Measurements from ENCODE around the gene YWHAH.
A peak's percentile ranks its signal among the peaks of the same experiment; 100 is the strongest.

The YWHAH gene

DNA sequence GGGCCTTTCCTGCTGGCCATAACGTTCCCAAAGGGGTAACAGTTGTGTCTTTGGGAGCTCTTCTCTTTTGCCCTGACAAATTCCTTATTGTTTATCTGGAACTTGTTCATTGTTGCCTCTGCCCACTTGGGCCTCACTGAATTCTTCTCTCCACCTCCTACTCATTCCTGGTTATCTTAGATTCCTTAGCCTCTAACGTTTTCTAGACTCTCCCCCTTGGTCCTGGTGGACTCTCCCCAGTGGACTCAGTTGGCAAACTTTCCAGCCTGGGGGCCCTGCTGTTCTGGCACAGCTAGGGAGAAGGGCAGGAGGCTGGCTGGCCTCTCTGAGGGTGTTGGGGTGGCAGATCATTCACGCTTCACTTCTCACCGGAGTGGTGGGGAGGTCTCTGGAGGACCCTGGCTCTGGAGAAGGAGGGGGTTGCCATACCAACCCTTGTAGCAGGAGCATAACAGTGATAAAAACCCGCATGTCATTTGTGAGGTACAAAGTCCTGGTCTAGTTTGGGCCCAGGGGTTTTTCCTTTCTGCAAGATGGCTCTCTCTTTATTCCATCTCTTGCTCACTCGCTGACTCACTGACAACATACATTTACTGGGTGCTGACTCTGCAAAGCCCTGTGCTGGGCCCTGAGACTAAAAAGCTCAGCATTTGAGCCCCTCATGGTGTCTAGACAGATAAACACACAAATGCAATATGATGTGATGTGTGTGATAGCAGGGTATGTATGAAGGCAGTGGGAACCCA is 39.7 kb downstream of the YWHAH start:
- DNase-seq = no peak

DNA sequence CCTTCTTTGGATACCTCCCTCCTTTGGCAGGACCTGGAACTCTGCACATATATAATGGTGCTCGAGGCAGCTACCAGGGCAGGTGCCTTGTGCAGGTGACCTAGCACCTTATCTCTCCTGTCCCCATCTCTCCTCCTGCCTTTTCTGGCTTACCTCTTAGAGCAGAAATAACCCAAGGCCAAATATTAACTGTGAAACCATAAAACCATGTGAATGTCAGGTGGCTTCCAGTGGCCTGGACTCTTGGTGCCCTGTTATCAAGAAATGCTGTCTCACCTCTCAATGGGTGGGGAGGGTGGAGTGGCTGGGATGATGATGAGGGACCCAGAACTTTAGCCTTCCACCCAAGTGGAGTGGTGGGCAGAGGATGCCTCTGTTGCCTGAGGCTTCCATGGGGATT is 42.9 kb downstream of the YWHAH start:
- no peak for DNase-seq

- DNase-seq = no peak
These were observed 46.9 kb downstream of the YWHAH start for GRCh38 chr22:31991102-31991839.

- DNase-seq = no peak
These were observed 50.7 kb downstream of the YWHAH start for GRCh38 chr22:31995046-31995445.

DNA sequence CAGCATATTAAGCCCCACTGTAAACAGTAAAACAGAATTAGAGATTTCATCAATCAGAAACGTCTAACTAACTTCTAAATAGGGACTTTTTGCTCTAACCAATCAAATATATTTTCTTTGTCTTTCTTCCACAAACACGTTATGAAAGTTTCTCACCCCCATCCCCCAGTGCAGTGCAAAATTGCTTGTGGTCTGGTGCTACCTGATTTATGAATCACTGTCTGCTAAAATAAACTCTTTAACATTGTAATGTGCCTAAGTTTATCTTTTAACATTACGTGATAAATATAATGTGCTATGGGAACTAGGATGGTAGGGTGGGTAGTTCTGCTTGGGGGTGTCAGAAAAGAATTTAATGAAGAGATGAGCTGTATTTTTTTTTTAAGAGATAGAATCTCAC is 51.5 kb downstream of the YWHAH start:
- DNase-seq = no peak

- no peak for DNase-seq
These were observed 54.5 kb downstream of the YWHAH start for GRCh38 chr22:31998784-31999385.

- no peak for DNase-seq
These were observed 55.8 kb downstream of the YWHAH start for GRCh38 chr22:32000181-32000580.

DNA sequence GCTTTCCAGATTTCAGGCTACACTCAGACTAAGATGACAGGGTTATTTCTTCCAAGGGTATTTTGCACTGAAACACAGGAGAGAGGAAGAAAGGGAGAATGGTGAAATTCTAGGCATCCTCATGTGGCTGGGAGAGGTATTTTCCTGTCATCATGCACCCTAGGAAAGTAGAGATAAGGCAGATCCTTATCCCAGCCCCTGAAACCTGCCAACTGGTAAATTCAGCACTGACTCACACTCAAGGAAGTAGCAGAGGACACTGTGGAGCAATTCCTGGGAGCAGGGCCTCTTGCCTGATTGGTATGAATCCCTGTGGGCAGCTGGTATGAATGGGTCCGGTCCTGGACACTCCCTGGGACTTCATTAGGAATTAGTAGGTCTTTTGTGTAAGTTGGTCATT is 61.1 kb downstream of the YWHAH start:
- peak in 1 of 2 experiments; percentile 9 for DNase-seq

Data from SW 1271 (cell line).